Measurements from ENCODE around the gene RAB11FIP4. TPM values are rescaled to one million over a fixed set of nuclear protein-coding genes. Genes with fewer than 3 reads are reported as not detected.

Gene RAB11FIP4
- total RNA-seq, 1 experiment from 2014 or later: 15.1 TPM

DNA sequence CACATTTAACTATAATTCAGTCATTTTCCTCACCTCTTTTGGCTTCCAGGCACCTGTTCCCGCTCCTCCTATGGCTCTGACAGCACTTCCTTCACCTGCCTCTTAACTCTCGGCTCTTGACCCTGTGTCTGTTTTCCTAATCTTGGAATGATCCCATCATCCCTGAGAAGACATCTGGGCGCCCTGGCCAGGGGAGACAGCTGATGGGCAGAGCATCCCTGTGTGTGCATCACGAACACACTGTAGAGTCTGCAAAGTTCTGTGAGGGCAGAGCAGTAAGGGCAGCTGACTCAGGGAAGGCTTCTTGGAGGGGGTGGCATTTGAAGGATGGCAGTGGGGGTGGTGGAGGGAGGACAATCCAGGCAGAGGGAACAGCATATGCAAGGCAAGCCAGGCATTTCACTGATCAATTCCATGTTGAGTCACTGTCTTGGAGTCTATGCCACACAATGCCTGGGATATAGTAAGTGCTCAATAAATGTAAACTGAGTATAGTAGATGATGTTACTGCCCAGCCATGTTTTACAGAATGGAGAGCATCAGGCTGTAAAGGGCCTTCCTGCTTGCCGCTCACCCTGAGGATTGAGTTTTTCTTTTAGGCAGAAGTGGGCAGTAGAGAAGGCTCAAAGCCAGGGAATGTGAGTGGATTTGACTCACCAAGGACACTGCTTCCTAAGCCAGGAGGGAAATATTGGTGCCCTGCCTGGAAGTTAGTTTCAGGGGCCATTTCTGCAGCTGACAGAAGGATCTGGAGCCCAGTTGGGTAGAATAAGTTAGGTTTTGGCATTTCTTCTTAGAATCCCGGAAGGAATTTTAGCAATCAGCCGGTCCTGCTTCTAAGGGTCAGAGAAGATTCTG lies 5.8 kb upstream of the RAB11FIP4 start:
- TF ChIP-seq, protein P1, sequence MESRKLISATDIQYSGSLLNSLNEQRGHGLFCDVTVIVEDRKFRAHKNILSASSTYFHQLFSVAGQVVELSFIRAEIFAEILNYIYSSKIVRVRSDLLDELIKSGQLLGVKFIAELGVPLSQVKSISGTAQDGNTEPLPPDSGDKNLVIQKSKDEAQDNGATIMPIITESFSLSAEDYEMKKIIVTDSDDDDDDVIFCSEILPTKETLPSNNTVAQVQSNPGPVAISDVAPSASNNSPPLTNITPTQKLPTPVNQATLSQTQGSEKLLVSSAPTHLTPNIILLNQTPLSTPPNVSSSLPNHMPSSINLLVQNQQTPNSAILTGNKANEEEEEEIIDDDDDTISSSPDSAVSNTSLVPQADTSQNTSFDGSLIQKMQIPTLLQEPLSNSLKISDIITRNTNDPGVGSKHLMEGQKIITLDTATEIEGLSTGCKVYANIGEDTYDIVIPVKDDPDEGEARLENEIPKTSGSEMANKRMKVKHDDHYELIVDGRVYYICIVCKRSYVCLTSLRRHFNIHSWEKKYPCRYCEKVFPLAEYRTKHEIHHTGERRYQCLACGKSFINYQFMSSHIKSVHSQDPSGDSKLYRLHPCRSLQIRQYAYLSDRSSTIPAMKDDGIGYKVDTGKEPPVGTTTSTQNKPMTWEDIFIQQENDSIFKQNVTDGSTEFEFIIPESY (IDR thresholded peaks at IDR 0.05; ENCODE audit: extremely low read depth, insufficient replicate concordance, low read length): no peak
- TF ChIP-seq TCF7L2 (IDR thresholded peaks at IDR 0.05; ENCODE audit: borderline replicate concordance, extremely low read depth, insufficient read depth, insufficient read length): no peak
- TF ChIP-seq, protein P2, sequence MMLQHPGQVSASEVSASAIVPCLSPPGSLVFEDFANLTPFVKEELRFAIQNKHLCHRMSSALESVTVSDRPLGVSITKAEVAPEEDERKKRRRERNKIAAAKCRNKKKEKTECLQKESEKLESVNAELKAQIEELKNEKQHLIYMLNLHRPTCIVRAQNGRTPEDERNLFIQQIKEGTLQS (IDR thresholded peaks at IDR 0.05): no peak
- no peak for TF ChIP-seq SP1 (IDR thresholded peaks at IDR 0.05; ENCODE audit: low read depth)
- no peak for TF ChIP-seq EGR1 (IDR thresholded peaks at IDR 0.05; ENCODE audit: low read depth)
- TF ChIP-seq RAD21 (IDR thresholded peaks at IDR 0.05; ENCODE audit: low read depth): no peak
- TF ChIP-seq EZH2 (IDR thresholded peaks at IDR 0.05): no peak
- TF ChIP-seq EZH2phosphoT487 (IDR thresholded peaks at IDR 0.05; ENCODE audit: borderline replicate concordance): no peak
- TF ChIP-seq, protein P3, sequence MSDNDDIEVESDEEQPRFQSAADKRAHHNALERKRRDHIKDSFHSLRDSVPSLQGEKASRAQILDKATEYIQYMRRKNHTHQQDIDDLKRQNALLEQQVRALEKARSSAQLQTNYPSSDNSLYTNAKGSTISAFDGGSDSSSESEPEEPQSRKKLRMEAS (IDR thresholded peaks at IDR 0.05): no peak
- TF ChIP-seq SIN3A (IDR thresholded peaks at IDR 0.05; ENCODE audit: low read depth): no peak
- no peak for TF ChIP-seq ZFX (IDR thresholded peaks at IDR 0.05)
- TF ChIP-seq ZNF274 (IDR thresholded peaks at IDR 0.05; ENCODE audit: low read depth, low read length): no peak
- TF ChIP-seq, protein P4, sequence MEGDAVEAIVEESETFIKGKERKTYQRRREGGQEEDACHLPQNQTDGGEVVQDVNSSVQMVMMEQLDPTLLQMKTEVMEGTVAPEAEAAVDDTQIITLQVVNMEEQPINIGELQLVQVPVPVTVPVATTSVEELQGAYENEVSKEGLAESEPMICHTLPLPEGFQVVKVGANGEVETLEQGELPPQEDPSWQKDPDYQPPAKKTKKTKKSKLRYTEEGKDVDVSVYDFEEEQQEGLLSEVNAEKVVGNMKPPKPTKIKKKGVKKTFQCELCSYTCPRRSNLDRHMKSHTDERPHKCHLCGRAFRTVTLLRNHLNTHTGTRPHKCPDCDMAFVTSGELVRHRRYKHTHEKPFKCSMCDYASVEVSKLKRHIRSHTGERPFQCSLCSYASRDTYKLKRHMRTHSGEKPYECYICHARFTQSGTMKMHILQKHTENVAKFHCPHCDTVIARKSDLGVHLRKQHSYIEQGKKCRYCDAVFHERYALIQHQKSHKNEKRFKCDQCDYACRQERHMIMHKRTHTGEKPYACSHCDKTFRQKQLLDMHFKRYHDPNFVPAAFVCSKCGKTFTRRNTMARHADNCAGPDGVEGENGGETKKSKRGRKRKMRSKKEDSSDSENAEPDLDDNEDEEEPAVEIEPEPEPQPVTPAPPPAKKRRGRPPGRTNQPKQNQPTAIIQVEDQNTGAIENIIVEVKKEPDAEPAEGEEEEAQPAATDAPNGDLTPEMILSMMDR (IDR thresholded peaks at IDR 0.05 in 2 of 3, conservative IDR thresholded peaks at IDR 0.05 in 1 of 3; ENCODE audit: borderline replicate concordance in 1 of 3, insufficient read depth in 1 of 3, low read depth in 2 of 3, low read length in 2 of 3): no peak

More for the DNA sequence above, 5.8 kb upstream of the RAB11FIP4 start:
- Histone ChIP-seq H3K27ac (ENCODE audit: low read depth, low read length) (no peak overlapping the region), H3K4me2 (ENCODE audit: low read length) (no peak overlapping the region), H3K9me3 (ENCODE audit: control insufficient read depth in 1 of 2, insufficient read depth in 1 of 2, low read depth in 1 of 2, low read length in 2 of 2) (no peaks in the 10 kb centered on the region), H3K9me2 (ENCODE audit: insufficient read depth) (no peaks in the 10 kb centered on the region), H3K9ac (ENCODE audit: low read length) (no peak overlapping the region), H3K79me2 (ENCODE audit: insufficient read depth, low read length) (no peaks in the 10 kb centered on the region), H3K36me3 (ENCODE audit: control insufficient read depth in 1 of 2, insufficient read depth in 2 of 2, low read length in 2 of 2) (peaks cover 0 to 4% of the 10 kb centered on the region in 2 experiments; a peak in 1 of 4 replicates), H3K4me3 (replicated peaks in 1 of 2; ENCODE audit: low read depth in 1 of 2, low read length in 2 of 2) (no peak overlapping the region), H2AFZ (ENCODE audit: low read depth, low read length, poor library complexity, severe bottlenecking) (no peak overlapping the region), H4K20me1 (ENCODE audit: insufficient read depth) (no peaks in the 10 kb centered on the region), H3K4me1 (ENCODE audit: control insufficient read depth in 1 of 2, insufficient read depth in 2 of 2, low read length in 2 of 2) (no peaks in the 10 kb centered on the region), H3K27me3 (ENCODE audit: insufficient read depth, low read length) (no peaks in the 10 kb centered on the region)
- POLR2A ChIA-PET: no interaction called here
- CTCF ChIA-PET: no interaction called here
- ATAC-seq (no peak), DNase-seq (ENCODE audit: low read depth, low spot score) (no peak)
- intact Hi-C loops (cut with micrococcal nuclease): loop anchor here (5.0 kb wide), 1 partner anchor 457 kb away; no protein-coding TSS in a partner anchor
- TSS peak; percentile 13 for BruUV-seq (replicated peaks)
- RAD21 ChIA-PET (ENCODE audit: low non-redundant PET in 1 of 2, low total read pairs in 2 of 2, uncharacterized antibody in 2 of 2, unreplicated experiment in 2 of 2): no interaction called here

Measured in HCT116 (cell line).